OCI-LY3 (cell line): Measurements from ENCODE around the gene ARPC1B.

Source experiments
- H2AFZ ChIP-seq: fragments of 200-600, 300-600 bp; shearing (Covaris generic); 2 replicates; pipeline ENCODE4 v1.6.0; 2014; ENCODE audit warnings: antibody characterized with exemption, low read depth, low read length
- H3K27ac ChIP-seq: fragments of 200-600, 300-600 bp; sonication (generic); 2 replicates; pipeline ENCODE4 v1.5.1; 2014; ENCODE audit warnings: mild to moderate bottlenecking, low read length, moderate library complexity, mixed read lengths
- H3K27me3 ChIP-seq: fragments of 200-600, 300-600 bp; sonication (generic); 2 replicates; pipeline ENCODE4 v1.6.1; 2014; ENCODE audit warnings: low read depth, low read length, mixed read lengths
- H3K36me3 ChIP-seq: fragments of 200-600, 300-600 bp; sonication (generic); replicated peaks from 2 replicates; pipeline ENCODE3; 2014; ENCODE audit warnings: low read depth, low read length, mixed read lengths
- H3K4me1 ChIP-seq: fragments of 300-600, 200-600 bp; sonication (generic); 2 replicates; pipeline ENCODE4 v1.6.1; 2014; ENCODE audit warnings: low read length, mixed read lengths
- H3K4me2 ChIP-seq: fragments of 200-600, 300-600 bp; sonication (generic); 2 replicates; pipeline ENCODE4 v1.6.1; 2014; ENCODE audit warnings: low read length, mixed read lengths
- H3K4me3 ChIP-seq: fragments of 300-600, 200-600 bp; sonication (generic); 2 replicates; pipeline ENCODE4 v1.5.1; 2014; ENCODE audit warnings: antibody characterized with exemption, mild to moderate bottlenecking, low read length, moderate library complexity
- H3K79me2 ChIP-seq: fragments of 300-600, 200-600 bp; shearing (Covaris generic); 2 replicates; pipeline ENCODE4 v1.6.1; 2014; ENCODE audit warnings: mild to moderate bottlenecking, low read length, mixed read lengths
- H3K9ac ChIP-seq: fragments of 300-600, 200-600 bp; shearing (Covaris generic); 2 replicates; pipeline ENCODE4 v1.6.0; 2014; ENCODE audit warnings: mild to moderate bottlenecking, low read length, moderate library complexity
- H3K9me3 ChIP-seq: fragments of 200-600, 300-600 bp; shearing (Covaris generic); 2 replicates; pipeline ENCODE4 v1.6.1; 2014; ENCODE audit warnings: low read length, mixed read lengths; ENCODE audit not compliant: insufficient read depth
- H4K20me1 ChIP-seq: fragments of 200-600, 300-600 bp; sonication (generic); 2 replicates; pipeline ENCODE4 v1.6.1; 2016; ENCODE audit warnings: low read length, mixed read lengths; ENCODE audit not compliant: insufficient read depth
- EZH2phosphoT487 ChIP-seq: fragments of 200-600 bp; shearing (Covaris generic); IDR thresholded peaks from 2 replicates; pipeline ENCODE4 v1.6.1; 2018; ENCODE audit warnings: antibody characterized with exemption, mixed run types, low read depth
- TF ChIP-seq, protein P1 (sequence below): fragments of 200-600, 300-600 bp; sonication (generic); IDR thresholded peaks from 2 replicates; pipeline ENCODE4 v1.5.1; 2014; ENCODE audit warnings: antibody characterized with exemption, low read length, low read depth

Gene ARPC1B

DNA sequence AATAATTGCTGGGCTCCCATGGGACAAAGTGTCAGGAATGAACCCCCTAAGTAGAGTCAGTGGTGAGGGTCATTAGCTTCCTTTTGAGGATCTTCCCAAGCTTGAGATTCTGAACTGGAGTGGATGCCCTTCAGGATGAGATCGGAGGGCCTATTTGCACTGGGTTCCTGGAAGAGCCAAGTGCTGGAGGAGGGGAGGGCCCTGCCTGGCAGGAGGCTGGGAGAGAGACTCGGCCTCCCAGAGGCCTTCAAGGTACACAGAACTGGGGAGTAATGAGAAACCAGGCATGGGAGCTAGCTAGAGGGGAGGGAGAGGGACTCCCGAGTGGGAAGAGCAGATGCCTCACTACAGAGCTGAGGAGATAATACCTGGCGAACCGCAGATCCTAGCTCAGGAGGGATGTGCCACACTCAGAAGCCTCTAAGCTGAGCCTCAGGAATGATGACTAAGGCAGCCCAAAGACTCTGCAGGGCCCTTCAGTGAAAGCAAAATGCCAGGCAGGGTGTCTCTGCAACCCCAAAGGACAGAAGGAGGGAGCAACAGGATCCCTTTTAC, 24.4 kb downstream of the ARPC1B start:
- TF ChIP-seq, protein P1, sequence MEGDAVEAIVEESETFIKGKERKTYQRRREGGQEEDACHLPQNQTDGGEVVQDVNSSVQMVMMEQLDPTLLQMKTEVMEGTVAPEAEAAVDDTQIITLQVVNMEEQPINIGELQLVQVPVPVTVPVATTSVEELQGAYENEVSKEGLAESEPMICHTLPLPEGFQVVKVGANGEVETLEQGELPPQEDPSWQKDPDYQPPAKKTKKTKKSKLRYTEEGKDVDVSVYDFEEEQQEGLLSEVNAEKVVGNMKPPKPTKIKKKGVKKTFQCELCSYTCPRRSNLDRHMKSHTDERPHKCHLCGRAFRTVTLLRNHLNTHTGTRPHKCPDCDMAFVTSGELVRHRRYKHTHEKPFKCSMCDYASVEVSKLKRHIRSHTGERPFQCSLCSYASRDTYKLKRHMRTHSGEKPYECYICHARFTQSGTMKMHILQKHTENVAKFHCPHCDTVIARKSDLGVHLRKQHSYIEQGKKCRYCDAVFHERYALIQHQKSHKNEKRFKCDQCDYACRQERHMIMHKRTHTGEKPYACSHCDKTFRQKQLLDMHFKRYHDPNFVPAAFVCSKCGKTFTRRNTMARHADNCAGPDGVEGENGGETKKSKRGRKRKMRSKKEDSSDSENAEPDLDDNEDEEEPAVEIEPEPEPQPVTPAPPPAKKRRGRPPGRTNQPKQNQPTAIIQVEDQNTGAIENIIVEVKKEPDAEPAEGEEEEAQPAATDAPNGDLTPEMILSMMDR = no peak
- no peak for TF ChIP-seq EZH2phosphoT487
- H3K79me2 ChIP-seq = peaks cover 10% of the 10 kb centered on the region
- H3K9ac ChIP-seq = no peak overlapping the region
- peaks cover 11% of the 10 kb centered on the region for H4K20me1 ChIP-seq
- H3K27ac ChIP-seq = no peak overlapping the region
- no peaks in the 10 kb centered on the region for H3K27me3 ChIP-seq
- H2AFZ ChIP-seq = no peak overlapping the region
- H3K4me2 ChIP-seq = no peak overlapping the region
- H3K9me3 ChIP-seq = no peaks in the 10 kb centered on the region
- no peaks in the 10 kb centered on the region for H3K4me1 ChIP-seq
- H3K4me3 ChIP-seq = no peak overlapping the region
- peaks cover 67% of the 10 kb centered on the region for H3K36me3 ChIP-seq

DNA sequence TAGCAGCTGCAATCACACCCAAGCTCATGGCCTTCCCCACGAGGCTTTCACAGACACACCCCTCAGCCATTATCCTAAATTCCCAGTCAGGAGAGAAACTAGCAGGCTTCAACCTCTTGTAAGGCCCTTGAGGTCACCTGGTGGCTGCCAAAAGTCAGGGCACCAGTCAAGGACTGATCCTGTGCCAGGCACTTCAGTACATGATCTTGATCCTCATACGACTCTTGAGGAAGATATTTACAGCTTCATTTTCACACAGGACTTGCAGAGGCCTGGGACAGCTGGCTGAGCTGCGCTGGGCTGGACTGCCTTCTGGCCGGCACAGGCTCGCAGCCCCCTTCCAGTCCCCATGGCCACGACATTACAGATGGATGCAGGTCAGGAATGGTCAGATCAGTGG, 25.1 kb downstream of the ARPC1B start:
- no peaks in the 10 kb centered on the region for H3K9me3 ChIP-seq
- peaks cover 11% of the 10 kb centered on the region for H4K20me1 ChIP-seq
- peaks cover 16% of the 10 kb centered on the region for H3K79me2 ChIP-seq
- H3K27me3 ChIP-seq = no peaks in the 10 kb centered on the region
- H3K9ac ChIP-seq = no peak overlapping the region
- no peak overlapping the region for H3K4me3 ChIP-seq
- no peaks in the 10 kb centered on the region for H3K4me1 ChIP-seq
- no peak overlapping the region for H3K4me2 ChIP-seq
- no peak overlapping the region for H3K27ac ChIP-seq
- no peak overlapping the region for H2AFZ ChIP-seq
- H3K36me3 ChIP-seq = peaks cover 69% of the 10 kb centered on the region
- no peak for TF ChIP-seq EZH2phosphoT487
- TF ChIP-seq, protein P1 = no peak

DNA sequence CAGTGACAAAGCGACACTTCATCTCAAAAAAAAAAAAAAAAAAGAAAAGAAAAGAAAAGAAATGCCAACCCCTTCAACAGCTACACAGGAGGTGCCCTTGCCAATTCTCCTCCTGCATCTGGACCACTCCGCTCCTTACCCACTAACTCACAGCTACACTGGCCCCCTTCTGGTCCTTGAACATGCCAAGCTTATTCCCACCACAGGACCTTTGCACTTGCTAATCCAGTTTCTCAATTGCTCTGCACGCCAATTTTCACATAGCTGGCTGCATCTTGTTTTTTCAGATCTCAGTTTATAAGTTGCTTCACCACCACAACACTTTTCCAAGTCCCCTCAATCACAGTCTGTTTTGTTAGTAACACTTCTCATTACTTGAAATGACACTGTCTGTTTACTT, 28.3 kb downstream of the ARPC1B start:
- H3K79me2 ChIP-seq = peaks cover 49% of the 10 kb centered on the region
- no peak overlapping the region for H3K4me3 ChIP-seq
- peaks cover 52% of the 10 kb centered on the region for H3K36me3 ChIP-seq
- peaks cover 27% of the 10 kb centered on the region for H4K20me1 ChIP-seq
- no peak overlapping the region for H3K4me2 ChIP-seq
- no peaks in the 10 kb centered on the region for H3K27me3 ChIP-seq
- H3K9me3 ChIP-seq = no peaks in the 10 kb centered on the region
- H3K27ac ChIP-seq = no peak overlapping the region
- TF ChIP-seq, protein P1 = no peak
- no peak for TF ChIP-seq EZH2phosphoT487
- no peak overlapping the region for H2AFZ ChIP-seq
- peaks cover 12% of the 10 kb centered on the region for H3K4me1 ChIP-seq
- no peak overlapping the region for H3K9ac ChIP-seq

DNA sequence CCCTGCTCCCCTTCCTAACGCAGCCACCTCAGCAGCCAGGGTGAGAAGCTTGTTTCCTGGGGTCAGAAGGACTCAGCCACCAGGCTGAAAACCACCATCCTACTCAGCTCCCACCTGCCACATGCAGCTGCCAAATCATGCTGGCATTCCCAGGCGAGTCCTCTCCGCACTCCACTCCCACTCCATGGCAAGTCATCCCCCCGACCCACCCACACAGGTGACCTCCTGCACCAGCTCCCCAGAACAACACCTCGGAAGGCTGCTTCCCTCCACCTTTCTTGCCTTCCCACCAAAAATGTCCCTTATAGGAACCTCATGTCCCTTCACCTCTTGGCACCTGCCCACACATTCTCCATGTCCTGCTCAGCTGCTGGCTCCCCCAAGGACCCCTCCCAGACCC, 29.2 kb downstream of the ARPC1B start:
- H3K36me3 ChIP-seq = peaks cover 44% of the 10 kb centered on the region
- H4K20me1 ChIP-seq = peaks cover 27% of the 10 kb centered on the region
- H3K79me2 ChIP-seq = peaks cover 58% of the 10 kb centered on the region

More for the DNA sequence above, 29.2 kb downstream of the ARPC1B start:
- Histone ChIP-seq H2AFZ (no peak overlapping the region), H3K27me3 (no peaks in the 10 kb centered on the region), H3K4me2 (no peak overlapping the region), H3K27ac (no peak overlapping the region), H3K4me1 (peaks cover 12% of the 10 kb centered on the region), H3K9me3 (no peaks in the 10 kb centered on the region), H3K4me3 (no peak overlapping the region), H3K9ac (no peak overlapping the region)
- TF ChIP-seq, protein P1 = no peak
- no peak for TF ChIP-seq EZH2phosphoT487
